ENCODE results near the gene RBM46.

RBM46 gene

GRCh38 chr4:154781126-154781982 lies at the start of gene RBM46:
RBM46 (plus strand) TSS chr4:154781272; CDS start chr4:154796753, 15,481 bp downstream.
- no peak for DNase-seq

GRCh38 chr4:154731756-154732155 lies 49.3 kb upstream of the RBM46 start:
- no peak for DNase-seq

- no peak for DNase-seq
Observed at GRCh38 chr4:154732669-154733068, 48.4 kb upstream of the RBM46 start.

- DNase-seq: no peak
Observed at GRCh38 chr4:154736770-154737169, 44.3 kb upstream of the RBM46 start.

GRCh38 chr4:154738426-154738825 lies 42.6 kb upstream of the RBM46 start:
- no peak for DNase-seq

GRCh38 chr4:154739111-154739510 lies 42.0 kb upstream of the RBM46 start:
- DNase-seq: no peak

- no peak for DNase-seq
Observed at GRCh38 chr4:154740462-154740861, 40.6 kb upstream of the RBM46 start.

- no peak for DNase-seq
Observed at GRCh38 chr4:154741131-154741665, 39.9 kb upstream of the RBM46 start.

GRCh38 chr4:154741922-154742850 lies 38.9 kb upstream of the RBM46 start:
- DNase-seq: no peak

- no peak for DNase-seq
Observed at GRCh38 chr4:154743683-154744340, 37.3 kb upstream of the RBM46 start, which contains the start of gene LRAT. LRAT (plus strand) TSS chr4:154744000; CDS start chr4:154744327, 327 bp downstream.

GRCh38 chr4:154744341-154744926 lies 36.6 kb upstream of the RBM46 start:
- DNase-seq: no peak

GRCh38 chr4:154757713-154758112 lies 23.4 kb upstream of the RBM46 start:
- DNase-seq: no peak

GRCh38 chr4:154760895-154761294 lies 20.2 kb upstream of the RBM46 start:
- DNase-seq: no peak

GRCh38 chr4:154778264-154778663 lies 2.8 kb upstream of the RBM46 start:
- no peak for DNase-seq

- no peak for DNase-seq
Observed at GRCh38 chr4:154779362-154779947, 1.6 kb upstream of the RBM46 start.

- no peak for DNase-seq
Observed at GRCh38 chr4:154781983-154782293, 866 bp downstream of the RBM46 start.

GRCh38 chr4:154807042-154807630 lies 26.1 kb downstream of the RBM46 start:
- no peak for DNase-seq

GRCh38 chr4:154818230-154818629 lies 37.2 kb downstream of the RBM46 start:
- DNase-seq: no peak

GRCh38 chr4:154822775-154823174 lies 41.7 kb downstream of the RBM46 start:
- no peak for DNase-seq

- no peak for DNase-seq
Observed at GRCh38 chr4:154836030-154836429, 55.0 kb downstream of the RBM46 start.

- DNase-seq: no peak
Observed at GRCh38 chr4:154836513-154836912, 55.4 kb downstream of the RBM46 start.

GRCh38 chr4:154838155-154838554 lies 57.1 kb downstream of the RBM46 start:
- no peak for DNase-seq

Data from DMS79 (cell line).